ENCODE measurements around the gene LTB.

The LTB gene

GRCh38 chr6:31546958-31547726, 35.1 kb downstream of the LTB start, which contains the start of gene NFKBIL1:
TSS of gene NFKBIL1 (plus strand) at chr6:31547608. CDS start at chr6:31547695, 87 bp downstream.
- DNase-seq = peak; percentile 87

GRCh38 chr6:31546339-31546957, 35.8 kb downstream of the LTB start, which contains the start of gene ATP6V1G2:
TSS of gene ATP6V1G2 (minus strand) at chr6:31546608. CDS start at chr6:31546559, 49 bp downstream.
- peak; percentile 89 for DNase-seq

- DNase-seq = no peak
These were observed 36.9 kb downstream of the LTB start for GRCh38 chr6:31545291-31545690.

- DNase-seq = no peak
These were observed 37.5 kb downstream of the LTB start for GRCh38 chr6:31544676-31545075.

- DNase-seq = no peak
These were observed 38.6 kb downstream of the LTB start for GRCh38 chr6:31543639-31544038.

- peak; percentile 91 for DNase-seq
These were observed 40.3 kb downstream of the LTB start, which contains the start of gene DDX39B for GRCh38 chr6:31541658-31542521. TSS of gene DDX39B (minus strand) at chr6:31542003. CDS start at chr6:31540532, 1,471 bp downstream.

- peak; percentile 67 for DNase-seq
These were observed 41.1 kb downstream of the LTB start for GRCh38 chr6:31541059-31541657.

- no peak for DNase-seq
These were observed 41.6 kb downstream of the LTB start for GRCh38 chr6:31540640-31541039.

- no peak for DNase-seq
These were observed 43.3 kb downstream of the LTB start for GRCh38 chr6:31538805-31539400.

GRCh38 chr6:31535538-31536324, 46.5 kb downstream of the LTB start:
- no peak for DNase-seq

- no peak for DNase-seq
These were observed 47.6 kb downstream of the LTB start for GRCh38 chr6:31534521-31535040.

GRCh38 chr6:31534011-31534410, 48.2 kb downstream of the LTB start:
- DNase-seq = no peak

- no peak for DNase-seq
These were observed 48.8 kb downstream of the LTB start for GRCh38 chr6:31533455-31533841.

GRCh38 chr6:31532644-31533454, 49.4 kb downstream of the LTB start:
- no peak for DNase-seq

- no peak for DNase-seq
These were observed 50.2 kb downstream of the LTB start for GRCh38 chr6:31531771-31532643.

GRCh38 chr6:31531162-31531561, 51.1 kb downstream of the LTB start:
- no peak for DNase-seq

- DNase-seq = no peak
These were observed 51.6 kb downstream of the LTB start for GRCh38 chr6:31530659-31531058.
